Mammary epithelial cell (primary cell): ENCODE measurements around the gene CYP11A1.

ENCODE experiments used
- CTCF ChIP-seq, 2 donors: IDR thresholded peaks in 1 of 2; conservative IDR thresholded peaks in 1 of 2; 2 replicates each; pipeline ENCODE4 v1.5.1; 2011 to 2012; ENCODE audit warnings: inconsistent platforms in 2 of 2, low read length in 2 of 2, mild to moderate bottlenecking in 2 of 2, control low read depth in 1 of 2, low read depth in 1 of 2; ENCODE audit not compliant: insufficient read depth in 1 of 2; ENCODE audit errors: extremely low read depth in 1 of 2
- EZH2 ChIP-seq: IDR thresholded peaks from 2 replicates; pipeline ENCODE4 v1.6.1; 2012; ENCODE audit warnings: low read length, inconsistent platforms, borderline replicate concordance

DNA sequence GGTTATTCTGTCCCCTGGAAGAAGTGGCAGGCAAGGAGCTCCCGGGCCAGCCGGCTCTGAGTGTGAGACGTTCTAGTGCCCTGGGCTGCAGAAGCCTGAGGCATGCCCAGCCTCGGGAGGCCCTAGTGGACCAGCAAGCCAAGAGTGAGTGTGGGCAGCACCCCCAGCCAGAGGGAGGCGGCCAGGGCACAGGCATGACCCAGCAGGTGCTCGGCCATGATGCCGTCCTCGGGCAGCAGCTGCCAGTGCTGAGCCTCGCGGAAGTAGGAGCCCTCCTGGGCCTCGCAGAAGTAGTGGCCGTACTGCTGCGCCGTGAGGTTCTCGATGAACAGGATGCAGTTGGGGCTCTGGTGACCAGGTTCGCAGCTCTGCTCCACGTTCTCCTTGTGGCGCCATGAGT, 43.1 kb upstream of the CYP11A1 start:
- TF ChIP-seq EZH2 (no peak), CTCF (conservative IDR thresholded peaks at IDR 0.05 in 1 of 2, IDR thresholded peaks at IDR 0.05 in 1 of 2; ENCODE audit: extremely low read depth in 1 of 2, insufficient read depth in 1 of 2, low read depth in 1 of 2, low read length in 2 of 2) (no peak)
